OCI-LY1 (cell line): ENCODE measurements around the gene MAML1.
"Not testable (repeated sequence)": the region's sequence is repeated elsewhere in the genome, so short reads cannot be mapped to it uniquely, and the experiment has no call there.

ENCODE experiments used
- H2AFZ ChIP-seq: fragments of 200-600 bp; sonication (generic), shearing (Covaris generic); 2 replicates; pipeline ENCODE4 v1.6.0; 2014; ENCODE audit warnings: antibody characterized with exemption, mild to moderate bottlenecking, low read length
- H3F3A ChIP-seq: fragments of 200-600 bp; sonication (generic), shearing (Covaris generic); 2 replicates; pipeline ENCODE4 v1.6.0; 2014; ENCODE audit warnings: mild to moderate bottlenecking, antibody characterized with exemption, low read length, moderate library complexity; ENCODE audit not compliant: insufficient read depth
- H3K27ac ChIP-seq: fragments of 200-600 bp; sonication (generic); 2 replicates; pipeline ENCODE4 v1.5.1; 2014; ENCODE audit warnings: low read length, mixed run types, mild to moderate bottlenecking, low read depth; ENCODE audit not compliant: poor library complexity, severe bottlenecking
- H3K27me3 ChIP-seq: fragments of 200-600 bp; sonication (generic); 2 replicates; pipeline ENCODE4 v1.6.0; 2014; ENCODE audit warnings: antibody characterized with exemption, mild to moderate bottlenecking, low read length, moderate library complexity; ENCODE audit not compliant: insufficient read depth
- H3K36me3 ChIP-seq: fragments of 200-600 bp; sonication (generic); 2 replicates; pipeline ENCODE4 v1.6.1; 2014; ENCODE audit warnings: mild to moderate bottlenecking, antibody characterized with exemption, low read length, moderate library complexity, mixed read lengths; ENCODE audit not compliant: insufficient read depth
- H3K4me1 ChIP-seq: fragments of 200-600 bp; sonication (generic); 2 replicates; pipeline ENCODE4 v1.5.1; 2014; ENCODE audit warnings: mild to moderate bottlenecking, low read length, moderate library complexity; ENCODE audit not compliant: insufficient read depth, severe bottlenecking
- H3K4me2 ChIP-seq: fragments of 200-600 bp; sonication (generic), shearing (Covaris generic); 2 replicates; pipeline ENCODE4 v1.6.1; 2014; ENCODE audit warnings: low read length
- H3K4me3 ChIP-seq: fragments of 200-600 bp; sonication (generic); 2 replicates; pipeline ENCODE4 v1.5.1; 2014; ENCODE audit warnings: low read length, low read depth, mild to moderate bottlenecking, mixed read lengths; ENCODE audit not compliant: poor library complexity, severe bottlenecking
- H3K79me2 ChIP-seq: fragments of 200-600 bp; shearing (Covaris generic); 2 replicates; pipeline ENCODE4 v1.6.1; 2016; ENCODE audit warnings: mixed run types, low read length, mixed read lengths; ENCODE audit not compliant: insufficient read depth
- H3K9ac ChIP-seq: fragments of 200-600 bp; sonication (generic), shearing (Covaris generic); 2 replicates; pipeline ENCODE4 v1.6.1; 2014; ENCODE audit warnings: mild to moderate bottlenecking, low read length, mixed read lengths
- H3K9me2 ChIP-seq: fragments of 200-600 bp; sonication (generic), shearing (Covaris generic); 2 replicates; pipeline ENCODE4 v1.6.1; 2014; ENCODE audit warnings: low read depth, mild to moderate bottlenecking, low read length, mixed read lengths
- H3K9me3 ChIP-seq: fragments of 200-600 bp; shearing (Covaris generic); 2 replicates; pipeline ENCODE4 v1.6.1; 2014; ENCODE audit warnings: low read length, mixed read lengths
- H4K20me1 ChIP-seq: fragments of 200-600 bp; sonication (generic), shearing (Covaris generic); 2 replicates; pipeline ENCODE4 v1.6.0; 2016; ENCODE audit warnings: mild to moderate bottlenecking, low read length; ENCODE audit not compliant: insufficient read depth
- CTCF ChIP-seq: fragments of 200-600 bp; sonication (generic), shearing (Covaris generic); IDR thresholded peaks from 2 replicates; pipeline ENCODE4 v1.5.1; 2017; ENCODE audit warnings: mild to moderate bottlenecking, antibody characterized with exemption, low read length, moderate library complexity, mixed read lengths
- EZH2 ChIP-seq: fragments of 200-600 bp; sonication (generic), shearing (Covaris generic); IDR thresholded peaks from 2 replicates; pipeline ENCODE4 v1.8.0; 2017; ENCODE audit warnings: borderline replicate concordance, mixed run types, mild to moderate bottlenecking, antibody characterized with exemption, low read length, moderate library complexity, mixed read lengths

MAML1 gene

DNA sequence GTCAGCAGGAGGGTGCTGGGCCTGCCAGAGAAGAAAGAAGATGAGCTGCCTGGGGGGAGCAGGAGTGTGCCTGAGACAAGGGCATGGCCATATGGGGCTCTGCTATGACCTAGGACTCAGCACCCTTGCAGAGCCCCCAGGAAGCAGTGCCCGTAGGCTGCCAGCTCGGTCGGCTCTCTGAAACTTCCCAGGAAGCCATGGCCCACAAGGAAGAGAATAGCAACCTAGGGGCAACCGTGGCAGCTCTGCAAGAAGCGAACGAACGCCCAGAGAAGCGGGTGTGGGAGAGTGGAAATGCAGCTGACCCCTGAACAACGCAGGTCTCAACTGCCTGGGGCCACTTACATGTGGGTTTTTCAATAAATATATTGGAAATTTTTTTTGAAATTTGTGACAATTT is 50.5 kb downstream of the MAML1 start:
- Histone ChIP-seq H2AFZ (no peak overlapping the region), H3K27ac (no peak overlapping the region), H3K27me3 (no peaks in the 10 kb centered on the region), H3K36me3 (0 out of 2 replicates have a peak, but pooled peaks cover 3% of the 10 kb centered on the region), H3K4me1 (no peaks in the 10 kb centered on the region), H3K4me2 (no peak overlapping the region), H4K20me1 (no peaks in the 10 kb centered on the region), H3K9ac (no peak overlapping the region), H3K79me2 (no peaks in the 10 kb centered on the region), H3K4me3 (no peak overlapping the region), H3K9me3 (no peaks in the 10 kb centered on the region), H3F3A (no peaks in the 10 kb centered on the region), H3K9me2 (no peaks in the 10 kb centered on the region)
- TF ChIP-seq CTCF (no peak), EZH2 (no peak)

GRCh38 chr5:179786861-179787260 is 54.2 kb downstream of the MAML1 start:
- H3K27ac ChIP-seq = no peak overlapping the region
- no peaks in the 10 kb centered on the region for H4K20me1 ChIP-seq
- no peaks in the 10 kb centered on the region for H3K4me1 ChIP-seq
- no peak overlapping the region for H3K4me2 ChIP-seq
- no peaks in the 10 kb centered on the region for H3F3A ChIP-seq
- H3K9me2 ChIP-seq = no peaks in the 10 kb centered on the region
- no peak overlapping the region for H3K9ac ChIP-seq
- TF ChIP-seq EZH2 = no peak
- no peak for TF ChIP-seq CTCF
- H3K4me3 ChIP-seq = no peak overlapping the region
- no peaks in the 10 kb centered on the region for H3K9me3 ChIP-seq
- H3K27me3 ChIP-seq = no peaks in the 10 kb centered on the region
- H3K36me3 ChIP-seq = no peaks in the 10 kb centered on the region
- no peaks in the 10 kb centered on the region for H3K79me2 ChIP-seq
- no peak overlapping the region for H2AFZ ChIP-seq

- Histone ChIP-seq H3F3A (no peaks in the 10 kb centered on the region), H3K9me2 (no peaks in the 10 kb centered on the region), H3K27me3 (no peaks in the 10 kb centered on the region), H3K9ac (no peak overlapping the region), H3K4me2 (no peak overlapping the region), H3K27ac (no peak overlapping the region), H3K79me2 (no peaks in the 10 kb centered on the region), H3K36me3 (no peaks in the 10 kb centered on the region), H3K4me1 (no peaks in the 10 kb centered on the region), H3K9me3 (no peaks in the 10 kb centered on the region), H2AFZ (no peak overlapping the region), H4K20me1 (no peaks in the 10 kb centered on the region), H3K4me3 (no peak overlapping the region)
- no peak for TF ChIP-seq CTCF
- TF ChIP-seq EZH2 = no peak
Observed at GRCh38 chr5:179788193-179788854, 55.7 kb downstream of the MAML1 start.

DNA sequence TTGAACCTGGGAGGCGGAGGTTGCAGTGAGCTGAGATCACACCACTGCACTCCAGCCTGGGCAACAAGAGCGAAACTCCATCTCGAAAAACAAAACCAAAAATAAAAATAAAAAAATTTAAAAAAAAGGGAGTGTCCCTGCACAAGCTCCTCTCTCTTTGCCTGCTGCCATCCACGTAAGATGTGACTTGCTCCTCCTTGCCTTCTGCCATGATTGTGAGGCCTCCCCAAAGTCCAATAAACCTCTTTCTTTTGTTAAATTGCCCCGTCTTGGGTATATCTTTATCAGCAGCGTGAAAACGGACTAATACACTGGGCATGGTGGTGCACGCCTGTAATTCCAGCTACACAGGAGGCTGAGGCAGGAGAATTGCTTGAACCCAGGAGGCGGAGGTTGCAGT is 56.7 kb downstream of the MAML1 start:
- H3K4me1 ChIP-seq, H3K27ac ChIP-seq, H3F3A ChIP-seq, H3K4me3 ChIP-seq, H4K20me1 ChIP-seq, H3K36me3 ChIP-seq, H2AFZ ChIP-seq, H3K9ac ChIP-seq, H3K79me2 ChIP-seq, H3K9me3 ChIP-seq, H3K9me2 ChIP-seq, H3K27me3 ChIP-seq, H3K4me2 ChIP-seq: not testable (repeated sequence)
